ENCODE results near the gene INHA. TPM values are rescaled to one million over a fixed set of nuclear protein-coding genes. Genes with fewer than 3 reads are reported as not detected.

The INHA gene
- total and polyA plus RNA-seq, 4 donors, result 0.03 to 0.15 (median 0.11) TPM

- no peak overlapping the region for H3K27ac ChIP-seq (ENCODE audit: low read depth in 1 of 2, low read length in 2 of 2)
- H3K4me1 ChIP-seq (ENCODE audit: control insufficient read depth in 4 of 4, insufficient read depth in 4 of 4, low read length in 3 of 4), result peaks cover 5 to 15% (median 12%) of the 10 kb centered on the region in 4 donors
- no peak overlapping the region for H3K9ac ChIP-seq (ENCODE audit: low read depth in 1 of 2, low read length in 2 of 2)
- no peaks in the 10 kb centered on the region for H3K9me3 ChIP-seq (ENCODE audit: control insufficient read depth in 4 of 4, low read length in 3 of 4)
- peaks cover 0 to 7% (median 0%) of the 10 kb centered on the region in 4 donors for H3K27me3 ChIP-seq (ENCODE audit: control insufficient read depth in 4 of 4, insufficient read depth in 4 of 4, low read length in 3 of 4)
- TF ChIP-seq SP1 (IDR thresholded peaks at IDR 0.05) (no peak), JUND (IDR thresholded peaks at IDR 0.05) (no peak), MAX (IDR thresholded peaks at IDR 0.05) (no peak), REST (IDR thresholded peaks at IDR 0.05) (no peak), TAF1 (conservative IDR thresholded peaks at IDR 0.05) (no peak), NR2F2 (IDR thresholded peaks at IDR 0.05) (no peak), EGR1 (IDR thresholded peaks at IDR 0.05; ENCODE audit: low read depth in 2 of 2) (no peak), HNF4A (conservative IDR thresholded peaks at IDR 0.05) (no peak), GABPA (IDR thresholded peaks at IDR 0.05 in 1 of 2, conservative IDR thresholded peaks at IDR 0.05 in 1 of 2) (no peak), RAD21 (IDR thresholded peaks at IDR 0.05) (no peak), FOXA1 (IDR thresholded peaks at IDR 0.05) (no peak), YY1 (IDR thresholded peaks at IDR 0.05) (no peak), HNF4G (IDR thresholded peaks at IDR 0.05) (no peak), CTCF (IDR thresholded peaks at IDR 0.05; ENCODE audit: low read depth, low read length, missing input control) (no peak), RXRA (IDR thresholded peaks at IDR 0.05) (no peak), FOXA2 (IDR thresholded peaks at IDR 0.05) (no peak)
- TF ChIP-seq, protein P1, sequence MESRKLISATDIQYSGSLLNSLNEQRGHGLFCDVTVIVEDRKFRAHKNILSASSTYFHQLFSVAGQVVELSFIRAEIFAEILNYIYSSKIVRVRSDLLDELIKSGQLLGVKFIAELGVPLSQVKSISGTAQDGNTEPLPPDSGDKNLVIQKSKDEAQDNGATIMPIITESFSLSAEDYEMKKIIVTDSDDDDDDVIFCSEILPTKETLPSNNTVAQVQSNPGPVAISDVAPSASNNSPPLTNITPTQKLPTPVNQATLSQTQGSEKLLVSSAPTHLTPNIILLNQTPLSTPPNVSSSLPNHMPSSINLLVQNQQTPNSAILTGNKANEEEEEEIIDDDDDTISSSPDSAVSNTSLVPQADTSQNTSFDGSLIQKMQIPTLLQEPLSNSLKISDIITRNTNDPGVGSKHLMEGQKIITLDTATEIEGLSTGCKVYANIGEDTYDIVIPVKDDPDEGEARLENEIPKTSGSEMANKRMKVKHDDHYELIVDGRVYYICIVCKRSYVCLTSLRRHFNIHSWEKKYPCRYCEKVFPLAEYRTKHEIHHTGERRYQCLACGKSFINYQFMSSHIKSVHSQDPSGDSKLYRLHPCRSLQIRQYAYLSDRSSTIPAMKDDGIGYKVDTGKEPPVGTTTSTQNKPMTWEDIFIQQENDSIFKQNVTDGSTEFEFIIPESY (IDR thresholded peaks at IDR 0.05), result no peak
- TF ChIP-seq, protein P2, sequence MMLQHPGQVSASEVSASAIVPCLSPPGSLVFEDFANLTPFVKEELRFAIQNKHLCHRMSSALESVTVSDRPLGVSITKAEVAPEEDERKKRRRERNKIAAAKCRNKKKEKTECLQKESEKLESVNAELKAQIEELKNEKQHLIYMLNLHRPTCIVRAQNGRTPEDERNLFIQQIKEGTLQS (IDR thresholded peaks at IDR 0.05), result no peak
- H3K36me3 ChIP-seq (ENCODE audit: control insufficient read depth in 4 of 4, insufficient read depth in 3 of 4, low read depth in 1 of 4, low read length in 3 of 4), result no peaks in the 10 kb centered on the region
- 82% methylated on average over 12 of the region's 12 CpGs for WGBS
- H3K4me3 ChIP-seq (ENCODE audit: low read depth in 1 of 3, low read length in 3 of 3), result no peak overlapping the region
- DNase-seq (ENCODE audit: low spot score), result no peak
These were observed 18.6 kb upstream of the INHA start for GRCh38 chr2:219553463-219553963.
